Stimulated activated CD8-positive, alpha-beta memory T cell treated with anti-CD3 and anti-CD28 coated beads, Interleukin-15, amount 100 ng/mL, for 24 hours (primary cell): ENCODE data around the gene FOXD4L6.
"Not testable (repeated sequence)": the region's sequence is repeated elsewhere in the genome, so short reads cannot be mapped to it uniquely, and the experiment has no call there.

ENCODE experiments used
- DNase-seq: peaks from one replicate; pipeline ENCODE4 v3.0.0-alpha.2; 2020; ENCODE audit warnings: low read depth

The FOXD4L6 gene

DNA sequence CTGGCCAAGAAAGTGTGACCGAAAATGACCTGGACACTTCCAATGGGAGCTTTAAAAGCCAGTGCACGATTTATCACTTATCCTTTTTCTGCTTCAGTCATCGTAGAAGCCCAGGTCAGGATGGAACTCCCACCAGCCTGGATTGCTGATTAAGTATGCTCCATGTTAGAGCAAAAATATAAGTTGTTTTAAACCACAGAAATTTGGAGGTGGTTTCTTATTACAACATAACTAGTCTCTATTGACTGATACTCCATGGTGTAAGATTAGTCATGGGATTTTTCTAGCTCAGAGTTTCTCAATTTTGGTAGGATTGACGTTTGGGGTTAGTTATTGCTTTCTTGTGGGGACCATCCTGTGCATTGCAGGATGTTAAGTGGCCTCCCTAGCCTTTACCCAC is 29.7 kb downstream of the FOXD4L6 start:
- not testable (repeated sequence) for DNase-seq

DNA sequence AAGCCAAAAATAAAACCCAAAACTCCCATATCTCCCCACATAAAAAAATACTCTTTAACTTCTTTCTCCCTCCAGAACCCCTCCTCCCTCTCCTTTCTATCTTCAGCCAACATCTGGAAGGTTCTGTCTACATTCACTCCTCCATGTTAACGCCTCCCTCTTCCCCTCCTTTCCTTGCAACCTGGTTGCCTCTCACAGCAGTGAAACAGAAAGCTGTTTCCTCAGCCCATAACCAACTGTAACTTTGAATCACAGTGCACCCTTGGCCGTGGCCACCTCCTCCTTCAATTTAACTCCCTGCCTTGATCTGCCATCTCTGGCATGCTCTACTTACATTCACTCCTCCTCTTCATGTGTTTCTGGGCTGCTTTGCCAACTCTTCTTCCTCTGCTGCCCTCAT is 33.4 kb downstream of the FOXD4L6 start:
- not testable (repeated sequence) for DNase-seq

DNA sequence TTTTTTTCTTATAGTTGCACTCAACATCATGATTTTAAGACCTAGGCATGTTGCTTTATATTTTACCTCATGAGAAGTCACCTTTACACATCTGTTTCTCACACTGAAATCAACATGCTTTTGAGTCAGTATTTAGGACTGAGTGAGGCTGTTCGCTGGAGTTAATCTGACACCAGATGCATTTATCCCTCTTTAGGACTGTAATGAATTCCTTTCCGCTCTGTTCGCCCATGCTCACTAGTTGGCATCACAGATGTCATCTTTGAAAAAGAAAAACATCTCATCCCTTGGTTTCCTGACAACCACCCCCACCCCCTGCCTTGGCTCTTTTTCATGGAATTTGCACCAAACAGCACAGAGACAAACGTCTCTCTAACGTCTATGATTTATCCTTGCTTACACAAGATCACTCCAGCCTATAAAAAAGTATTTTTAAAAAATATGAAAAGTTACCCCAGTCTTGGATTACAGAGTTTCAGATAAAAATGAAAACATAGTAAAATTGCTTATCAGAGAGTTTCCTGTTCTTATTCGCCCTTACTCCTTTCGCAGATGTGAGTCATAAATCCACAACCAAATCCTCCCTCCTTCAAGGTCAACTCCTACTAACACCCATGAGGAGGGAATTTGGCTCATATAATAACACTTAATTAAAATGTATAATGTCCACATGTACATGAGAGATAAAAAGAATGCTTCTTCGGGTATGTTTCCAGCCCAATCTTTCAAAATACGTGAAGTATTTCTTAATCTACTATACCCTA is 34.3 kb downstream of the FOXD4L6 start:
- not testable (repeated sequence) for DNase-seq

DNA sequence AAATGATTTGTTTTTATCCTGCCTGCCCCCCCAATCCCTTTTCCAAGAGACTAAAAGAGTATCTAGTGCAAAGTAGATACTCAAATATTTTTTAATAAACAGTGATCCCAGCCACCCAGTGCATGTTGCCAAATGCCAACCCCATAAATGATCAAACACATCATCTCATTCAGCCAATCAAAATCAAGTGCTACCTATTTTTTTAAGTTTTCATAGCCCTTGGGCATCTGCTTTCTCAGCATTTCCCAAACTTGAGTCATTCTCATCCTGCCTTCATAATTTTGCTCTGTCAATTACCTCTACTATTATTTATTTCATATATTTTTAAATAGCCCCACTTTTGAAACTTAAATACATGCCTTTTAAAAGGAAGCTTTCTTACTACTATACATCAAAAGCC is 37.6 kb downstream of the FOXD4L6 start:
- DNase-seq: not testable (repeated sequence)

DNA sequence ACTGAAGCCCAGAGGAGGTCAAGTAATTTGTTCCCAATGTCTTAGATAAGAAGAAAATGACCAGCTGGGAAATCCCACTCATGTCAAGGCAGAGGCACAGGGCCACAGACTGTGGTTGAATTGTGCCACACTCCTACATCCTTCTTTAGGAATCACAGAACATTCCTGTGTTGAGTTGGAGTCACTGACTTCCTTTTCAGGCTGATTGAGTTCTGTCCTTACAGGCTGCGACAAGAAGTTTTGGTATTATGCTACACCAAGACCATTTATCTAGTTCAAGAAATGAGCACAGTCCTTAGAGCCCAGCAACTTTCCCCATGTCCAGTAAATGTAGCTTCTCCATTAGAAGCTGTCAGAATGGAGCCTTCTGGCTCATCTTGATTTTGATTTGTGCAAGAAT is 38.1 kb downstream of the FOXD4L6 start:
- not testable (repeated sequence) for DNase-seq

DNA sequence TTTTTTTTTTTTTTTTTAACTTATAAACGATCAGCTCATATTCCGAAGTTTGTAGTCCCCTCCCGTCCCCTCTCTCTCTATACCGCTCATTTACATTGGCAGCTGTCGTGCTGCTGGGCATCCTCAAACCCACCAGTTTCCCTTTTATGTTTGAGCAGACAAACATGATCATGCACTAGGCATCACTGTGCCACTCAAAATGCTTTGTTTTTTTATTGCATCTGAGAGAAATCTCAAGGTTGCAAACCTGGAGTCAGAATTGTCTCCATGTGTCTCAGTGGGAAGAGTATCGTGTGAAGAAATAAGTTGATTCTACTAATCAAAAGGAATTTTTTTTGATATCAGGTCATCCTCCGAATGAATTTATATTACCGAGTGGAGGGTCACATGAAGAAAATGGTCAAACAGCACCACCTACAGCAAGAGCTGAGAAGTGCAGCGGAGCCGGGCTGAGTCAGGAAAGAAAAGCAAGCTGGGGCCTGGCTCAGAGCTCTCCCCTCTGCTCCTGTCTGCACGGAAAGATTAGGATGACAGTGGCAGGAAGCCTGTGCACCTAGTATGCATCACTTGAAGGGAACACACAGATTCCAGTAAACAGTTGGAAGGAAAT is 39.9 kb downstream of the FOXD4L6 start:
- not testable (repeated sequence) for DNase-seq

DNA sequence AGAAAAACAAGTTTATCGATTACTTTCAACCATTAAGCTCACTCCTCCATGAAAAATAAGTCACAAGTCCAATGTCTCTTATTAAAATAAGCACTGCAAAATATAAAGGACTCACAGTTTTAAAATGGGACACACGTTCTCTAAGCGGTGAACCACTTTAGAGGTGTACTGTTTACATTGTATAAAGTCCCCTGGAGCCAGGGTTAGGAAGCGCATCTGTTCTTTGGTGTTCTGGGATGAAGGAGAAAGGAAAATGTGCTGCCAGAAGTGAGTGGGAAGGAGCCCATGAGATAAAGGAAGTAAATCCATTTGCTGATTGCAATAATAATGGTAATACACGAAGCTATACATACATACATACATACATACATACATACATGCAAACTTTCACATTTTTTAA is 40.6 kb downstream of the FOXD4L6 start:
- DNase-seq: not testable (repeated sequence)

DNA sequence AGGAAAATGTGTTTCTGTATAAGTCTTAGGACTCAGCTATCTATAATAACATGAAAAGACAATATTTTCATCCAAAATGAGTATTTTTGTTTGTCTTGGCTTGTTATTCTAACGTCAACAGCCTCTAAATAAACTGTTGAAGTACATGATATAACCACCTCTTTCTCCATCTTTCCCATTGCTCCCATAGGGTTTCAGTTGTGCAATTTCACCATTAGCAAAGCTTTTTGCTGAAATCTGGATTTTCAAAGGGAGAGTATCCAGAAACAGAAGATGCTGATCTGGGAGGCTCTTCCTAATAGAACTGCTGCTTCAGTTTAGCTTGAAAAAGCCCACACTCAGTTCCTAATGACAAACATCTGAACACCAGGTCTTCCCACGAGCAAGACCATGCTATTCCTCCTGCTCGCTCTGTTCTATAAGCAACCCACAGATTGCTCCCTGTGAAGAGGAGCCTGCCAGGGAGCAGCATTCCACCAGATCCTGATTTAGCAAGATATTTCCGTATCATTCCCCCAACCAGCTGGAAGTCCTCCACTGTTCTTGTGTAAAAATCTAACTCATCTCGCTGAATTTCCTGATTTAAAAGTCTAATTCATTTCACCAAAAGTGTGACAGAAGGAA is 41.2 kb downstream of the FOXD4L6 start:
- not testable (repeated sequence) for DNase-seq

DNA sequence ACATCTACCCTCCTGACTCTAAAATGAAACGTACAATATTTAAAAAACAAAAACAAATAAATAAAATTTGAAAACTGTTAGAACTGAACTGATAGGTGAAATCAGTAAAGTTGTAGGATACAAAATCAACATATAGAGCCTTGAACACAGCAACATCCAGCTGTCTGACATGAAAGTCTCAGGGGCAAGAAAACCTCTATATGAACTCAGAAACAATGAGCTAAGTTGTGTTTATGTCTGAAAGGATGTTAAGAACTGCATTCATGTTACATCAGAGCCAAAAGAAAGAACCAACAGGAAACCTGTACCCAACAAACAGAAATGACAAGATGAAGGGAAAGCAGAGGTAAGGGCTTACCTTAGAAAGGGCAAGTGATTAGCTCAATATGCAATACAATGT is 41.8 kb downstream of the FOXD4L6 start:
- not testable (repeated sequence) for DNase-seq

DNA sequence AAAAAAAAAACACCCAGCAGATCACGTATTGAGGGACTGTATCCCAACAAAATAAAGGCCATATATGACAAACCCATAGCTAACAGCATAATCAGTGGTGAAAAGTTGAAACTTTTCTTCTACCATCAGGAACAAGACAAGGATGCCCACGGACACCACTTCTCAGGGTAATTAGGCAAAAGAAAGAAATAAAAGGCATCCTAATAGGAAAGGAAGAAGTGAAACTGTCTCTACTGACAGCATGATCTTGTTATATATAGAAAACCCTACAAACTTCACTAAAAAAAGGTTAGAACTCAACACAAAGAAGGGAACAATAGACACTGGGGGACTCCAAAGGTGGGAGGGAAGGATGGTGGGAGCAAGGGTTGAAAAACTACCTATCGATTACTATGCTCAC is 42.3 kb downstream of the FOXD4L6 start:
- DNase-seq: not testable (repeated sequence)

DNA sequence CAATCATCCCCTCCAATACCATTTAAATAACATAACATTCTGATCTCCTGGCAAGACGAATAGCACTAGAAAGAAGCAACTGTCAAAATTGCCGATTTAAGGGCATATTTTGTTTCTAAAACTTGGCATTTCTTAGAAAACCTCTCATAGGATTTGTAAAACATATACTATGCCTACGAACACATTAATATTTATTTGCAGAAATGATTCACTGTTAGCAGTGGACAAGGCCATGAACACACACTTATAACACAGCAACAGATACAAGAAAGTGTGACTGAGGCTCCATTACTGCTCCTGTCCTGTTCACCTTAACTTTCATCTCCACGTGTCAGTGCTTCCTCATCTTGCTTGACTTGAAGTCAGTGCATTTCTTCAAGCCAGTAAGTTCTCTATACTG is 46.1 kb downstream of the FOXD4L6 start:
- not testable (repeated sequence) for DNase-seq

DNA sequence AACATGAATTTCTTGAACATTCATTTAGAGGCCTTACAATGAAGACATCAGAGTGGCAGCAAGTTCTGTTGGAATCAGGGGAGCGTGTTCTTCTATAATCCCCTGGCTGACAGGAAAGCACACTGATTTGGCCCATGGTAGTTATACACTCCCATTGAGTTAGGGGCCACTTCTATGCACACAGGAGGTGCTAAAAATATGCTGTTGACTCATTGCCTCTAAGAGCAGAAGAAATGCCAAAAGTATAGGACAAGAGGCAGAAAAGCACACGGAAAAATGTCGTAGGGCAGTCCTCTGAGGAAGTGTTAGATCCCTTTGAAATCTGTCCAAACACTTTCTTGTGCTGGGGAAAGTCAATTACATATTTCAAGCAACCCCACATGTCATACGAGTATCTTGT is 49.0 kb downstream of the FOXD4L6 start:
- DNase-seq: not testable (repeated sequence)

DNA sequence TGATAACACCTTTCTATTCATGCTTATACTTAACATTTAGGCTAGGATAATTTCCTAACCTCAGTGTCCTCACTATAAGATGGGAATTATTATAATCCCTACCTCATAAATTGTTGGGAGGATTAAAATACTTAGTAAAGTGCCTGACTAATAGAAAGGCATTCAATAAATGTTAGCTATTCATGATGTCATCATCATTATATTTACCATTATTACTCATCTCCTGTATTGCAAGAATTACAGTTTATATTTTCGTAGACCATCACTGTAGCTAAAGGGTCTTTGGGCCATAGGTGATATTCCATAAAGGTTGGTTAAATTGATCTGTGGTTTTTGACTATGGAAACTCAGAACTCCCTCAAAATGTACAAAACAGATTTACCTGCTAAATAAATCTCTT is 50.9 kb downstream of the FOXD4L6 start:
- not testable (repeated sequence) for DNase-seq
